Endometrial microvascular endothelial cells (primary cell): ENCODE results near the gene SYNE3. TPM values are rescaled to one million over a fixed set of nuclear protein-coding genes. Genes with fewer than 3 reads are reported as not detected.

Source experiments
- in situ Hi-C: cut with HindIII; loops from 2 replicates; pipeline ENCODE4 v1.10.0; 2017; ENCODE audit warnings: low sequenced_read_pairs, low pct_unique_long_range_greater_than_20kb; ENCODE audit errors: inconsistent ontology term
- total RNA-seq: library from RNA; depleted of rRNA; stranded (reverse); fragments of >200 nt; gene quantifications from one replicate; pipeline ENCODE4 v1.2.3, GENCODE V29; 2015; ENCODE audit errors: inconsistent ontology term

The SYNE3 gene
- total RNA-seq, 1 donor from 2014 or later = 10.2 TPM

- in situ Hi-C loops = no loop called here
Measured at GRCh38 chr14:95482627-95483308, 33.7 kb downstream of the SYNE3 start.

GRCh38 chr14:95481391-95482022 lies 34.9 kb downstream of the SYNE3 start:
- in situ Hi-C loops = no loop called here

- in situ Hi-C loops = no loop called here
Measured at GRCh38 chr14:95480887-95481226, 35.6 kb downstream of the SYNE3 start.

- in situ Hi-C loops = no loop called here
Measured at GRCh38 chr14:95480109-95480886, 36.2 kb downstream of the SYNE3 start.

GRCh38 chr14:95479494-95479893 lies 37.0 kb downstream of the SYNE3 start:
- in situ Hi-C loops = no loop called here

- in situ Hi-C loops = no loop called here
Measured at GRCh38 chr14:95478818-95479217, 37.6 kb downstream of the SYNE3 start.

GRCh38 chr14:95478309-95478708 lies 38.1 kb downstream of the SYNE3 start:
- in situ Hi-C loops = no loop called here

- in situ Hi-C loops = no loop called here
Measured at GRCh38 chr14:95477411-95478269, 38.8 kb downstream of the SYNE3 start.

- in situ Hi-C loops = no loop called here
Measured at GRCh38 chr14:95476747-95477146, 39.7 kb downstream of the SYNE3 start.

- in situ Hi-C loops = no loop called here
Measured at GRCh38 chr14:95475540-95476240, 40.8 kb downstream of the SYNE3 start.

- in situ Hi-C loops = no loop called here
Measured at GRCh38 chr14:95474941-95475340, 41.5 kb downstream of the SYNE3 start.

GRCh38 chr14:95474486-95474885 lies 42.0 kb downstream of the SYNE3 start:
- in situ Hi-C loops = no loop called here

GRCh38 chr14:95472819-95473251 lies 43.6 kb downstream of the SYNE3 start:
- in situ Hi-C loops = no loop called here

- in situ Hi-C loops = no loop called here
Measured at GRCh38 chr14:95471476-95471875, 45.0 kb downstream of the SYNE3 start.

GRCh38 chr14:95471016-95471415 lies 45.4 kb downstream of the SYNE3 start:
- in situ Hi-C loops = no loop called here

- in situ Hi-C loops = loop anchor here (10.0 kb wide), 1 partner anchor 56 kb away; no protein-coding TSS in a partner anchor
Measured at GRCh38 chr14:95469134-95469481, 47.3 kb downstream of the SYNE3 start.

- in situ Hi-C loops = loop anchor here (10.0 kb wide), 1 partner anchor 56 kb away; no protein-coding TSS in a partner anchor
Measured at GRCh38 chr14:95468448-95469133, 47.9 kb downstream of the SYNE3 start.

GRCh38 chr14:95467657-95468056 lies 48.8 kb downstream of the SYNE3 start:
- in situ Hi-C loops = loop anchor here (10.0 kb wide), 1 partner anchor 57 kb away; no protein-coding TSS in a partner anchor
